ENCODE measurements around the gene ZNF248. TPM values are rescaled to one million over a fixed set of nuclear protein-coding genes. Genes with fewer than 3 reads are reported as not detected.
"Not testable (repeated sequence)": the region's sequence is repeated elsewhere in the genome, so short reads cannot be mapped to it uniquely, and the experiment has no call there.

Gene ZNF248
- total RNA-seq, 1 donor from 2014 or later = 15.1 TPM

GRCh38 chr10:37865957-37866803 is 8.8 kb upstream of the ZNF248 start:
- H3K27me3 ChIP-seq (ENCODE audit: low read depth) = no peaks in the 10 kb centered on the region
- no peaks in the 10 kb centered on the region for H3K9me3 ChIP-seq (replicated peaks)
- H3K27ac ChIP-seq (replicated peaks) = no peak overlapping the region
- DNase-seq = no peak
- no peak overlapping the region for H3K4me3 ChIP-seq
- intact Hi-C loops (cut with micrococcal nuclease) = no loop called here
- TF ChIP-seq CTCF (IDR thresholded peaks at IDR 0.05; ENCODE audit: borderline replicate concordance) = no peak
- H3K4me1 ChIP-seq = no peaks in the 10 kb centered on the region
- no peaks in the 10 kb centered on the region for H3K36me3 ChIP-seq

DNA sequence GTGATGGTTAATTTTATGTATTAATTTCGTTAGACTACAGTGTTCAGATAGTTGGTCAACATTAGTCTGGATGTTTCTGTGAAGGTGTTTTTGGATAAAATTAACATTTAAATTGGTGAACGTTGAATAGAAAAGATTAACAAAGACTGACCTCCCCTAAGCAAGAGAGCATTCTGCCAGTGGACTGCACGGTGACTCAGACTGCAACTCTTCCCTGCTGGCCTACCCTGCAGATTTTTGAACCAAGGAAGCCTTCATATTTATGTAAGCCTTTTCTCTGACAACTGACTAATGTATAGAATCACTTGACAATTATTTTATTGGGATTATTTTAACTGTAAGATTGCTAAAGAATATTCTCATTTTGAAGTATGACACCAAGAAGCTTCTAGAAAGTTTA is 7.9 kb upstream of the ZNF248 start:
- no peaks in the 10 kb centered on the region for H3K4me1 ChIP-seq
- H3K27me3 ChIP-seq (ENCODE audit: low read depth) = no peaks in the 10 kb centered on the region
- TF ChIP-seq CTCF (IDR thresholded peaks at IDR 0.05; ENCODE audit: borderline replicate concordance) = no peak
- H3K27ac ChIP-seq (replicated peaks) = no peak overlapping the region
- no peaks in the 10 kb centered on the region for H3K9me3 ChIP-seq (replicated peaks)
- intact Hi-C loops (cut with micrococcal nuclease) = no loop called here
- no peaks in the 10 kb centered on the region for H3K36me3 ChIP-seq
- no peak for DNase-seq
- no peak overlapping the region for H3K4me3 ChIP-seq

DNA sequence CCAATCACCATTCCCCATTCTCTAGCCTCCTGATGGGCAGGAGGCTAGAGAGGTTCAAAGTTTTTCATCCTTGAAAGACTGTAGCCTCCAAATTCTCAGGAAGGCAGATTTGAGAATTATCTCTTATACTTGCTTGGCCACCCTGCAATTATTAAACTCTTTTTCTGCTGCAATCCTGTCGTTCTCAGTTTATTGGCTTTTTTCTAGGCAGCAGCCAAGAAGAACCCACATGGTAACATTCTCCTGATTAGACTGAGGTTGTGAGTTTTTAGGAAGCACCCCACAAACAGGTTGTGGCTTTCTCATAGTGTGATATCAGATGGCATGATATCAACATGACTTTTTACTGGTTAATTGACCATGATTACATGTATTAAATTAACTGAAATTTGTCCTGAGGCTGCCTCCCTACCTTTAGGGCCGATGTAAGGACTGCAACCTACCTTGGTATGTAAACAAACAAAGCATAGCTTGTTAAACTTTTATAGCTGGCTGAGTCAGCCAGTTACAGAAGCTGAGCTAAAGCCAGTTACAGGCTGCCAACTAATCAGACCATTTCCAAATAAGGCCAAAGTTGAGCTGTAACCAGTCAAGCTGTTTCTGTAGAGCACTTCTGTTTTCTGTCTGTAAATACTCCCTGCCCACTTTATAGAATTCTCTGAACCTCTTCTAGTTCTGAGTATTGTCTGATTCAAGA is 3.2 kb upstream of the ZNF248 start:
- DNase-seq = no peak
- no peaks in the 10 kb centered on the region for H3K36me3 ChIP-seq
- H3K27ac ChIP-seq (replicated peaks) = no peak overlapping the region
- no peak for TF ChIP-seq CTCF (IDR thresholded peaks at IDR 0.05; ENCODE audit: borderline replicate concordance)
- intact Hi-C loops (cut with micrococcal nuclease) = no loop called here
- no peaks in the 10 kb centered on the region for H3K27me3 ChIP-seq (ENCODE audit: low read depth)
- no peak overlapping the region for H3K4me3 ChIP-seq
- H3K9me3 ChIP-seq (replicated peaks) = no peaks in the 10 kb centered on the region
- H3K4me1 ChIP-seq = peaks cover 26% of the 10 kb centered on the region

- H3K4me3 ChIP-seq; H3K27ac ChIP-seq (replicated peaks); H3K36me3 ChIP-seq; H3K9me3 ChIP-seq (replicated peaks); intact Hi-C loops (cut with micrococcal nuclease); H3K27me3 ChIP-seq (ENCODE audit: low read depth); DNase-seq: not testable (repeated sequence)
- H3K4me1 ChIP-seq = peaks cover 39% of the 10 kb centered on the region
Observed at GRCh38 chr10:37859270-37859669, 1.9 kb upstream of the ZNF248 start.

- peaks cover 11% of the 10 kb centered on the region for H3K36me3 ChIP-seq
- no peaks in the 10 kb centered on the region for H3K27me3 ChIP-seq (ENCODE audit: low read depth)
- peak; percentile 20 for DNase-seq
- peak overlapping the region; percentile 80 for H3K4me3 ChIP-seq
- intact Hi-C loops (cut with micrococcal nuclease) = no loop called here
- no peak for TF ChIP-seq CTCF (IDR thresholded peaks at IDR 0.05; ENCODE audit: borderline replicate concordance)
- H3K4me1 ChIP-seq = peaks cover 46% of the 10 kb centered on the region
- no peaks in the 10 kb centered on the region for H3K9me3 ChIP-seq (replicated peaks)
- peak overlapping the region; percentile 99 for H3K27ac ChIP-seq (replicated peaks)
Observed at GRCh38 chr10:37856881-37857286, 526 bp downstream of the ZNF248 start.

DNA sequence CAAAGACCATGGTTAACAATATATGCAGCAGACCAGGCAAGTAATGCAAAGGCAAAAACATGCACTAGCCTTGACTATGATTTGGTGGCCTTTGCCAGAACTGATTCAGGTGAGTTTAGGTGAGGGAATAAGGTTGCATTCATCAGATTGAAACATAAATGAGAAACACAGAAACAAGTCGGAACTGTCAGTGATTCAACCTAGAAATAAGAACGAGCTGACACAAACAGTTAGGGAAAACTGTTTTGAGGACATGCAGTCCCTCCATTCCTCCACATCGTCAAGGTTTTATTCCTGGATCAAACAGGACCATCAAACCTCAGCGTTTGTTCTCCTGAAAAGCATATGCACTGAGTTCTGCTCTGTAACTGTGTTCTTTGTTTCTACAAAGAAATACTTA is 1.8 kb downstream of the ZNF248 start:
- Histone ChIP-seq H3K9me3 (replicated peaks) (no peaks in the 10 kb centered on the region), H3K4me3 (peak overlapping the region; percentile 80), H3K36me3 (peaks cover 11% of the 10 kb centered on the region), H3K4me1 (peaks cover 46% of the 10 kb centered on the region), H3K27me3 (ENCODE audit: low read depth) (no peaks in the 10 kb centered on the region), H3K27ac (replicated peaks) (no peak overlapping the region)
- intact Hi-C loops (cut with micrococcal nuclease) = no loop called here
- no peak for TF ChIP-seq CTCF (IDR thresholded peaks at IDR 0.05; ENCODE audit: borderline replicate concordance)
- DNase-seq = no peak
